GM18508 (cell line): ENCODE results near the gene LOXHD1.

ENCODE experiments used
- ATAC-seq: cut with Tn5 transposase; IDR thresholded peaks from one replicate; pipeline ENCODE4 v1.9.1; 2021; ENCODE audit warnings: moderate number of reproducible peaks; ENCODE audit not compliant: insufficient read depth, unreplicated experiment

Gene LOXHD1

GRCh38 chr18:46675112-46675511, 18.1 kb upstream of the LOXHD1 start:
- no peak for ATAC-seq

- ATAC-seq, result no peak
Observed at GRCh38 chr18:46672062-46672970, 15.3 kb upstream of the LOXHD1 start.

GRCh38 chr18:46668694-46669093, 11.7 kb upstream of the LOXHD1 start:
- ATAC-seq, result no peak

GRCh38 chr18:46668135-46668534, 11.1 kb upstream of the LOXHD1 start:
- ATAC-seq, result no peak

GRCh38 chr18:46663539-46663938, 6.5 kb upstream of the LOXHD1 start:
- ATAC-seq, result no peak

GRCh38 chr18:46660957-46661749, 4.1 kb upstream of the LOXHD1 start:
- no peak for ATAC-seq

GRCh38 chr18:46659484-46659883, 2.5 kb upstream of the LOXHD1 start:
- no peak for ATAC-seq

GRCh38 chr18:46656326-46657114, 500 bp downstream of the LOXHD1 start:
- no peak for ATAC-seq

- no peak for ATAC-seq
Observed at GRCh38 chr18:46652372-46652771, 4.6 kb downstream of the LOXHD1 start.

GRCh38 chr18:46650681-46651080, 6.3 kb downstream of the LOXHD1 start:
- ATAC-seq, result no peak

GRCh38 chr18:46649071-46649862, 7.8 kb downstream of the LOXHD1 start:
- ATAC-seq, result no peak

- ATAC-seq, result no peak
Observed at GRCh38 chr18:46646468-46646867, 10.6 kb downstream of the LOXHD1 start.

GRCh38 chr18:46642561-46642960, 14.5 kb downstream of the LOXHD1 start:
- ATAC-seq, result no peak

GRCh38 chr18:46641917-46642316, 15.1 kb downstream of the LOXHD1 start:
- ATAC-seq, result no peak

GRCh38 chr18:46639386-46639785, 17.6 kb downstream of the LOXHD1 start:
- ATAC-seq, result no peak

- no peak for ATAC-seq
Observed at GRCh38 chr18:46636040-46636630, 20.9 kb downstream of the LOXHD1 start.

GRCh38 chr18:46632401-46633071, 24.5 kb downstream of the LOXHD1 start:
- ATAC-seq, result no peak

GRCh38 chr18:46630991-46631390, 26.0 kb downstream of the LOXHD1 start:
- ATAC-seq, result no peak

GRCh38 chr18:46630160-46630559, 26.9 kb downstream of the LOXHD1 start:
- no peak for ATAC-seq
